ENCODE results near the gene GAS6.

DNA sequence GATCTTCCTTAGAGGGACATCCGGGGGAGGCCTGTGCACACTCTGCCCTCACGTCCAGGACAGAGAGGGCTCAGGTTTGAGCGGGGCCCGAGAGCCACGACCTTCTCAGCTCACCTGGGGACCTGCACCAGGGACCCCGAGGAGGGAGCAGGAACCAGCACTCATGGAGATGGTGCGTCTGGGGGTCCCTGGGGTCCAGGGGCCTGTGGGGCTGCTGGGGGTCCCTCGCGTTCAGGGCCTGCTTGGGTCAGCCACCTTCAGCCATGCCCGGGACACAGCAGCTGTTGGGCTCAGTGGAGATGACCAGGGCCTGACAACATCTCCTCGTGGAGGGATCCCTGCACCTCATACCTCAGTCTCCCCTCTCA is 57.8 kb downstream of the GAS6 start:
- TF ChIP-seq CTCF (IDR thresholded peaks at IDR 0.05) (no peak), POLR2A (IDR thresholded peaks at IDR 0.05) (no peak)

Measured in uterus (tissue), 2 donors.